Measurements from ENCODE around the gene PXDN.

- TF ChIP-seq CTCF (IDR thresholded peaks at IDR 0.05; ENCODE audit: low read depth, low read length, poor library complexity, severe bottlenecking) (no peak), EZH2phosphoT487 (IDR thresholded peaks at IDR 0.05; ENCODE audit: borderline replicate concordance, low read length) (no peak)
These were observed 131.3 kb downstream of the PXDN start for GRCh38 chr2:1613078-1613445.

Measured in DOHH2 (cell line).